ENCODE measurements around the gene ZMYM2. TPM values are rescaled to one million over a fixed set of nuclear protein-coding genes. Genes with fewer than 3 reads are reported as not detected.
"Not testable (repeated sequence)": the region's sequence is repeated elsewhere in the genome, so short reads cannot be mapped to it uniquely, and the experiment has no call there.

Gene ZMYM2
- total RNA-seq, 1 donor from 2014 or later, result 92.1 TPM

DNA sequence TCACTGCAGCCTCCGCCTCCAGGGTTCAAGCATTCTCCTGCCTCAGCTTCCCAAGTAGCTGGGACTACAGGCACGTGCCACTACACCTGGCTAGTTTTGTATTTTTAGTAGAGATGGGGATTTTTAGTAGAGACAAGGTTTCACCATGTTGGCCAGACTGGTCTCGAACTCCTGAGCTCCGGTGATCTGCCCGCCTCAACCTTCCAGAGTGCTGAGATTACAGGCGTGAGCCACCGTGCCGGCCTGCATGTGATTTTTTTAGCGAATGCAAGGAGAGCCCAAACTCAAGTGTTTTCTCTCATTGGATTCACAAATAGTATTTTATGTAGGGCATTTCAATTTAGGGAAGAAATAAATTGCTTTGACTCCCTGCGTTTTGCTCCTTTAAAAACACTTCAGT, 4.4 kb downstream of the ZMYM2 start:
- peaks cover 29% of the 10 kb centered on the region for H3K36me3 Mint-ChIP-seq (ENCODE audit: unreplicated experiment)
- no peak for DNase-seq (ENCODE audit: extremely low spot score, unreplicated experiment)
- TF ChIP-seq, protein P1, sequence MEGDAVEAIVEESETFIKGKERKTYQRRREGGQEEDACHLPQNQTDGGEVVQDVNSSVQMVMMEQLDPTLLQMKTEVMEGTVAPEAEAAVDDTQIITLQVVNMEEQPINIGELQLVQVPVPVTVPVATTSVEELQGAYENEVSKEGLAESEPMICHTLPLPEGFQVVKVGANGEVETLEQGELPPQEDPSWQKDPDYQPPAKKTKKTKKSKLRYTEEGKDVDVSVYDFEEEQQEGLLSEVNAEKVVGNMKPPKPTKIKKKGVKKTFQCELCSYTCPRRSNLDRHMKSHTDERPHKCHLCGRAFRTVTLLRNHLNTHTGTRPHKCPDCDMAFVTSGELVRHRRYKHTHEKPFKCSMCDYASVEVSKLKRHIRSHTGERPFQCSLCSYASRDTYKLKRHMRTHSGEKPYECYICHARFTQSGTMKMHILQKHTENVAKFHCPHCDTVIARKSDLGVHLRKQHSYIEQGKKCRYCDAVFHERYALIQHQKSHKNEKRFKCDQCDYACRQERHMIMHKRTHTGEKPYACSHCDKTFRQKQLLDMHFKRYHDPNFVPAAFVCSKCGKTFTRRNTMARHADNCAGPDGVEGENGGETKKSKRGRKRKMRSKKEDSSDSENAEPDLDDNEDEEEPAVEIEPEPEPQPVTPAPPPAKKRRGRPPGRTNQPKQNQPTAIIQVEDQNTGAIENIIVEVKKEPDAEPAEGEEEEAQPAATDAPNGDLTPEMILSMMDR (IDR thresholded peaks at IDR 0.05), result no peak
- no peak overlapping the region for H3K4me3 Mint-ChIP-seq (ENCODE audit: unreplicated experiment)
- H3K27me3 Mint-ChIP-seq (ENCODE audit: unreplicated experiment), result no peaks in the 10 kb centered on the region
- no peak overlapping the region for H3K27ac Mint-ChIP-seq (ENCODE audit: unreplicated experiment)
- H3K9me3 Mint-ChIP-seq (ENCODE audit: unreplicated experiment), result no peaks in the 10 kb centered on the region
- peaks cover 25% of the 10 kb centered on the region for H3K4me1 Mint-ChIP-seq (ENCODE audit: unreplicated experiment)

DNA sequence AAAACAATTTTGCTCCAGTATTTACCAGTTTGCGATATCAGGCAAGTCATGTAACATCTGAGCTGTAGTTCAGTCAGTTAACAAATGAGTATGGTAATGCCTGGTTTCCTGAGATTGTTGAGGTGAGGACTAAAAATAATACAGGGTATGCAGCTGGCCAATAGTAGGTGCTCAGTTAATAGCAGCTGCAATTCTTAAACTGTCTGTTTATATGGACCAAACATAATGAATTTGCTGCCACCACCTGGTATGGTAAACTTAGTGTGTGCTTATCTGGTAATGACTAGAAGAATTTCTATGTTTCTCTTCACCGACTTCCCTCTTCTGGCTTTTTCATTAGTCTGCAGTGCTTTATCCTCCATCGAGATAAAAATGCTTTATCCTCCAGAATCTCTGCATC, 9.1 kb downstream of the ZMYM2 start:
- no peak overlapping the region for H3K27ac Mint-ChIP-seq (ENCODE audit: unreplicated experiment)
- H3K36me3 Mint-ChIP-seq (ENCODE audit: unreplicated experiment), result peaks cover 31% of the 10 kb centered on the region
- TF ChIP-seq, protein P1 (IDR thresholded peaks at IDR 0.05), result no peak
- peaks cover 5% of the 10 kb centered on the region for H3K4me1 Mint-ChIP-seq (ENCODE audit: unreplicated experiment)
- no peak overlapping the region for H3K4me3 Mint-ChIP-seq (ENCODE audit: unreplicated experiment)
- H3K27me3 Mint-ChIP-seq (ENCODE audit: unreplicated experiment), result no peaks in the 10 kb centered on the region
- H3K9me3 Mint-ChIP-seq (ENCODE audit: unreplicated experiment), result no peaks in the 10 kb centered on the region
- no peak for DNase-seq (ENCODE audit: extremely low spot score, unreplicated experiment)

DNA sequence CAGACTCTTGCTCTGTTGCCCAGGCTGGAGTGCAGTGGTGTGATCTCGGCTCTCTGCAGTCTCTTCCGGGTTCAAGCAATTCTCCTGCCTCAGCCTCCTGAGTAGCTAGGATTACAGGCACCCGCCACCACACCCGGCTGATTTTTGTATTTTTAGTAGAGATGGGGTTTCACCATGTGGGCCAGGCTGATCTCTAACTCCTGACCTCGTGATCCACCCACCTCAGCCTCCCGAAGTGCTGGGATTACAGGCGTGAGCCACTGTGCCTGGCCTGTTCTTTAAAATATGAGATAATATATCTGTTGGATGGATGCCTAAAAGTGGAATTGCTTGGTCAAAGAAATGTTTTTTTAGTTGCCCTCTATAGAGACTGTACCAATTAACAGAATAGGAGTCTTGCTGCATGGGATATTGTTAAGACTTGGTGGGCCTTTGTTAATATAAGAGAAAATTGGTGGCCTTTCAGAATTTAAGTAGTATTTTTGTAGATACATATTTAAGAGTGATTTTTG, 16.0 kb downstream of the ZMYM2 start:
- not testable (repeated sequence) for H3K4me1 Mint-ChIP-seq (ENCODE audit: unreplicated experiment); H3K9me3 Mint-ChIP-seq (ENCODE audit: unreplicated experiment); H3K27ac Mint-ChIP-seq (ENCODE audit: unreplicated experiment); H3K4me3 Mint-ChIP-seq (ENCODE audit: unreplicated experiment); DNase-seq (ENCODE audit: extremely low spot score, unreplicated experiment); H3K27me3 Mint-ChIP-seq (ENCODE audit: unreplicated experiment)
- H3K36me3 Mint-ChIP-seq (ENCODE audit: unreplicated experiment), result peaks cover 45% of the 10 kb centered on the region

DNA sequence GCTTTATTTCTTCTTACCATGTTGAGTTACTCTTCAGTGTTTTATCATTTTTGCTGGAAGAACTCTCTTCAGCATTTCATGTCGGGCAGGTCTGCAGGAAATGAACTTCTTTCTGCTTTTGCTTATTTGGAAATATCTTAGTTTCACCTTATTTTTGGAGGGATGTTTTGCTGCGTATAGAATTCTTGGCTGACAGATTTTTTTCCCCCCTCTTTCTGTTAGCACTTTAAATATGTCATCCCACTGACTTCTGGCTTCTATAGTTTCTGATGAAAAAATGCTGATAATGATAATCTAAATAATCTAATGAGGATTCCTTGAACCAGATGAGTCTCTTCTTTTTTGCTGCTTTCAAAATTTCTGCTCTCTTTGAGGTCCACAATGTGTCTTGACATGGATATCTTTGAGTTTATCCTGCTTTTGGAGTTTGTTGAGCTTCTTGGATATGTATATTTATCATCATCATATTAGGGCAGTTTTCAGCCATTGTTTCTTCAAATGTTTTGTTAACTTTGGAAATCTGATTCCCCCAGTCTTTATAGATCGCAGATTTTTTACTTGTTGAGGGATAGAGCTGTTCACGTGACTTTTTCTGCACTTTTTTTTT, 20.4 kb downstream of the ZMYM2 start:
- Mint-ChIP-seq H3K4me1 (ENCODE audit: unreplicated experiment) (peaks cover 14% of the 10 kb centered on the region), H3K27ac (ENCODE audit: unreplicated experiment) (no peak overlapping the region), H3K4me3 (ENCODE audit: unreplicated experiment) (no peak overlapping the region), H3K9me3 (ENCODE audit: unreplicated experiment) (peaks cover 10% of the 10 kb centered on the region), H3K36me3 (ENCODE audit: unreplicated experiment) (peaks cover 48% of the 10 kb centered on the region), H3K27me3 (ENCODE audit: unreplicated experiment) (no peaks in the 10 kb centered on the region)
- TF ChIP-seq, protein P1 (IDR thresholded peaks at IDR 0.05), result no peak
- DNase-seq (ENCODE audit: extremely low spot score, unreplicated experiment), result no peak

DNA sequence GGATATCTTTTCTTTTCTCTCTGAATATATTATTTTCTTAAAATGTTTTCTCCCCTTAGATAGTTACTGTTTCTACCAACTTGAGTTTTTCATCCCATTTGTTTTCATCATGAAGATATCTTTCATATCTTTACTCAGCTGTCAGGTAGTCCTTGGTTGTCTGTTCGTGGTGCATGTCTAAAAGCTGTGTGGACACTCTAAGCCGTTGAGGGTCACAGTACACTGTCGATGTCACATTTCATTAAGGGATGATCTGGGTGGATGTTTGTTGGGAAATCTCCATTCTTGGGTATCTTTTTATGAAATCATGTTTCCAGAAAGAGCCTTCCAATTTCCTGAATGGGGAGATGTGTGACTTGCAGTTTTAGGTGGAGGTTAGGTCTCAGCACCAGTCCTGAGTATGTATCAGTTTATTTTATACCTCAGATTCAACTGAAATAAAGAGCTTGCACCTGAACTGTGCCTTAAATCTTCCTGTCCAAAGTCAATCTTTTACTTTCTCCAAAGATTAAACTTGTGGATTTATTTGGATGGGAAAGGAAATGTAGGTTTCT, 23.2 kb downstream of the ZMYM2 start:
- Mint-ChIP-seq H3K4me1 (ENCODE audit: unreplicated experiment) (peaks cover 15% of the 10 kb centered on the region), H3K9me3 (ENCODE audit: unreplicated experiment) (peaks cover 10% of the 10 kb centered on the region), H3K27ac (ENCODE audit: unreplicated experiment) (no peak overlapping the region), H3K36me3 (ENCODE audit: unreplicated experiment) (peaks cover 40% of the 10 kb centered on the region), H3K4me3 (ENCODE audit: unreplicated experiment) (no peak overlapping the region), H3K27me3 (ENCODE audit: unreplicated experiment) (no peaks in the 10 kb centered on the region)
- no peak for DNase-seq (ENCODE audit: extremely low spot score, unreplicated experiment)
- TF ChIP-seq, protein P1 (IDR thresholded peaks at IDR 0.05), result no peak

All from osteocyte (in vitro differentiated cells).